Urinary bladder (tissue), 4 donors: ENCODE data around the gene SIN3B. TPM values are rescaled to one million over a fixed set of nuclear protein-coding genes. Genes with fewer than 3 reads are reported as not detected.

ENCODE experiments used
- DNase-seq: peaks from one replicate; pipeline ENCODE4 v3.0.0-alpha.2; 2015; ENCODE audit errors: extremely low spot score
- H3K27ac ChIP-seq: one replicate; pipeline ENCODE4 v1.5.1; 2013; ENCODE audit warnings: low read depth, mild to moderate bottlenecking, moderate library complexity
- H3K36me3 ChIP-seq: one replicate; pipeline ENCODE4 v1.6.1; 2013; ENCODE audit warnings: mild to moderate bottlenecking, moderate library complexity; ENCODE audit not compliant: insufficient read depth
- H3K4me1 ChIP-seq: one replicate; pipeline ENCODE4 v1.6.1; 2013; ENCODE audit warnings: mild to moderate bottlenecking, moderate library complexity; ENCODE audit not compliant: insufficient read depth
- H3K4me3 ChIP-seq: one replicate; pipeline ENCODE4 v1.5.1; 2013; ENCODE audit warnings: low read depth, low read length
- WGBS: extraction: QIAGEN DNeasy Blood & Tissue Kit; methylation state at CpG from one replicate; pipeline ENCODE4 v1.1.7; 2013; 5-methylcytosine and 5-hydroxymethylcytosine counted together
- polyA plus RNA-seq: library from polyadenylated mRNA; stranded (reverse); fragments of 200-250 nt; gene quantifications from one replicate; pipeline ENCODE4 v1.2.3, GENCODE V29; 2013
- total RNA-seq: library from RNA; depleted of rRNA; stranded (reverse); fragments of >200 nt; gene quantifications from one replicate; pipeline ENCODE4 v1.2.3, GENCODE V29; 2014
- donor health status: healthy with polysubstance abuse.
- donor health status: healthy.

Gene SIN3B
- total and polyA plus RNA-seq, 2 donors: 32.9 to 33.3 TPM

- H3K27ac ChIP-seq: no peak overlapping the region
- no peaks in the 10 kb centered on the region for H3K36me3 ChIP-seq
- no peak overlapping the region for H3K4me3 ChIP-seq
- WGBS: 95% methylated on average over 12 of the region's 12 CpGs
- DNase-seq: no peak
- no peaks in the 10 kb centered on the region for H3K4me1 ChIP-seq
Observed at GRCh38 chr19:16902545-16902944, 73.3 kb downstream of the SIN3B start.

- WGBS: 90% methylated on average over 7 of the region's 7 CpGs
Observed at GRCh38 chr19:16903347-16903746, 74.1 kb downstream of the SIN3B start.

GRCh38 chr19:16904599-16904998 lies 75.4 kb downstream of the SIN3B start:
- no peaks in the 10 kb centered on the region for H3K4me1 ChIP-seq
- WGBS: 48% methylated on average over 5 of the region's 5 CpGs
- H3K27ac ChIP-seq: no peak overlapping the region
- DNase-seq: no peak
- H3K36me3 ChIP-seq: no peaks in the 10 kb centered on the region
- H3K4me3 ChIP-seq: no peak overlapping the region

More at GRCh38 chr19:16903347-16903746, 74.1 kb downstream of the SIN3B start:
- no peak overlapping the region for H3K27ac ChIP-seq
- no peak for DNase-seq
- H3K36me3 ChIP-seq: no peaks in the 10 kb centered on the region
- H3K4me3 ChIP-seq: no peak overlapping the region
- H3K4me1 ChIP-seq: no peaks in the 10 kb centered on the region

- WGBS: 78% methylated on average over 12 of the region's 12 CpGs
Observed at GRCh38 chr19:16908759-16909158, 79.6 kb downstream of the SIN3B start.

GRCh38 chr19:16911046-16911445 lies 81.8 kb downstream of the SIN3B start:
- no peaks in the 10 kb centered on the region for H3K4me1 ChIP-seq
- no peak for DNase-seq
- H3K4me3 ChIP-seq: no peak overlapping the region
- no peaks in the 10 kb centered on the region for H3K36me3 ChIP-seq
- no peak overlapping the region for H3K27ac ChIP-seq
- WGBS: 94% methylated on average over 7 of the region's 7 CpGs

More at GRCh38 chr19:16908759-16909158, 79.6 kb downstream of the SIN3B start:
- no peaks in the 10 kb centered on the region for H3K4me1 ChIP-seq
- no peak overlapping the region for H3K27ac ChIP-seq
- DNase-seq: no peak
- H3K4me3 ChIP-seq: no peak overlapping the region
- no peaks in the 10 kb centered on the region for H3K36me3 ChIP-seq

- H3K4me3 ChIP-seq: no peak overlapping the region
- WGBS: 84% methylated on average over 4 of the region's 4 CpGs
Observed at GRCh38 chr19:16912780-16913179, 83.6 kb downstream of the SIN3B start.

GRCh38 chr19:16914421-16914820 lies 85.2 kb downstream of the SIN3B start:
- Histone ChIP-seq H3K27ac (no peak overlapping the region), H3K4me1 (no peaks in the 10 kb centered on the region), H3K36me3 (no peaks in the 10 kb centered on the region), H3K4me3 (no peak overlapping the region)
- 94% methylated on average over 11 of the region's 11 CpGs for WGBS
- no peak for DNase-seq

More at GRCh38 chr19:16912780-16913179, 83.6 kb downstream of the SIN3B start:
- no peak for DNase-seq
- Histone ChIP-seq H3K4me1 (no peaks in the 10 kb centered on the region), H3K36me3 (no peaks in the 10 kb centered on the region), H3K27ac (no peak overlapping the region)

GRCh38 chr19:16915135-16915534 lies 85.9 kb downstream of the SIN3B start:
- H3K27ac ChIP-seq: no peak overlapping the region
- 76% methylated on average over 3 of the region's 3 CpGs for WGBS
- no peaks in the 10 kb centered on the region for H3K36me3 ChIP-seq
- DNase-seq: no peak
- no peak overlapping the region for H3K4me3 ChIP-seq
- no peaks in the 10 kb centered on the region for H3K4me1 ChIP-seq

GRCh38 chr19:16915734-16916133 lies 86.5 kb downstream of the SIN3B start:
- DNase-seq: no peak
- Histone ChIP-seq H3K4me1 (no peaks in the 10 kb centered on the region), H3K27ac (no peak overlapping the region), H3K4me3 (no peak overlapping the region), H3K36me3 (no peaks in the 10 kb centered on the region)
- WGBS: 58% methylated on average over 3 of the region's 3 CpGs

- no peak for DNase-seq
- no peaks in the 10 kb centered on the region for H3K4me1 ChIP-seq
- no peak overlapping the region for H3K4me3 ChIP-seq
- H3K27ac ChIP-seq: no peak overlapping the region
- WGBS: 80% methylated on average over 7 of the region's 7 CpGs
- H3K36me3 ChIP-seq: no peaks in the 10 kb centered on the region
Observed at GRCh38 chr19:16917401-16917800, 88.2 kb downstream of the SIN3B start.

- H3K4me3 ChIP-seq: no peak overlapping the region
- no peaks in the 10 kb centered on the region for H3K36me3 ChIP-seq
- H3K27ac ChIP-seq: no peak overlapping the region
- DNase-seq: no peak
- H3K4me1 ChIP-seq: no peaks in the 10 kb centered on the region
- 82% methylated on average over 4 of the region's 4 CpGs for WGBS
Observed at GRCh38 chr19:16919496-16919895, 90.3 kb downstream of the SIN3B start.

GRCh38 chr19:16920816-16921529 lies 91.8 kb downstream of the SIN3B start:
- H3K36me3 ChIP-seq: no peaks in the 10 kb centered on the region
- no peak for DNase-seq
- no peak overlapping the region for H3K4me3 ChIP-seq
- WGBS: 67% methylated on average over 12 of the region's 12 CpGs
- no peak overlapping the region for H3K27ac ChIP-seq
- no peaks in the 10 kb centered on the region for H3K4me1 ChIP-seq

GRCh38 chr19:16921766-16922591 lies 92.8 kb downstream of the SIN3B start:
- H3K4me1 ChIP-seq: no peaks in the 10 kb centered on the region
- DNase-seq: no peak

GRCh38 chr19:16922592-16922934 lies 93.4 kb downstream of the SIN3B start:
- 93% methylated on average over 1 of the region's 1 CpG for WGBS
- DNase-seq: no peak

More at GRCh38 chr19:16921766-16922591, 92.8 kb downstream of the SIN3B start:
- no peak overlapping the region for H3K27ac ChIP-seq
- 89% methylated on average over 21 of the region's 21 CpGs for WGBS
- H3K4me3 ChIP-seq: no peak overlapping the region
- no peaks in the 10 kb centered on the region for H3K36me3 ChIP-seq

More at GRCh38 chr19:16922592-16922934, 93.4 kb downstream of the SIN3B start:
- H3K4me3 ChIP-seq: no peak overlapping the region
- no peaks in the 10 kb centered on the region for H3K4me1 ChIP-seq
- H3K36me3 ChIP-seq: no peaks in the 10 kb centered on the region
- H3K27ac ChIP-seq: no peak overlapping the region
